GM19438 (cell line): Measurements from ENCODE around the gene LRFN2.

ENCODE experiments used
- ATAC-seq: cut with Tn5 transposase; IDR thresholded peaks from one replicate; pipeline ENCODE4 v1.9.1; 2021; ENCODE audit warnings: low read depth; ENCODE audit not compliant: unreplicated experiment

Gene LRFN2

GRCh38 chr6:40389254-40389653 is 197.9 kb downstream of the LRFN2 start:
- no peak for ATAC-seq

GRCh38 chr6:40387871-40388264 is 199.3 kb downstream of the LRFN2 start:
- no peak for ATAC-seq

GRCh38 chr6:40387127-40387870 is 199.9 kb downstream of the LRFN2 start:
- ATAC-seq = no peak

- no peak for ATAC-seq
These were observed 201.0 kb downstream of the LRFN2 start for GRCh38 chr6:40386200-40386599.

GRCh38 chr6:40383348-40384115 is 203.6 kb downstream of the LRFN2 start:
- ATAC-seq = no peak

- no peak for ATAC-seq
These were observed 206.9 kb downstream of the LRFN2 start for GRCh38 chr6:40380271-40380670.

- no peak for ATAC-seq
These were observed 207.4 kb downstream of the LRFN2 start for GRCh38 chr6:40379811-40380210.

- no peak for ATAC-seq
These were observed 208.5 kb downstream of the LRFN2 start for GRCh38 chr6:40378725-40379074.

- ATAC-seq = no peak
These were observed 209.0 kb downstream of the LRFN2 start for GRCh38 chr6:40378071-40378724.

GRCh38 chr6:40377173-40377806 is 209.9 kb downstream of the LRFN2 start:
- no peak for ATAC-seq

- no peak for ATAC-seq
These were observed 211.0 kb downstream of the LRFN2 start for GRCh38 chr6:40376113-40376650.

GRCh38 chr6:40373267-40373666 is 213.9 kb downstream of the LRFN2 start:
- ATAC-seq = no peak

- ATAC-seq = no peak
These were observed 215.5 kb downstream of the LRFN2 start for GRCh38 chr6:40371621-40372020.

- no peak for ATAC-seq
These were observed 216.1 kb downstream of the LRFN2 start for GRCh38 chr6:40371095-40371494.

- ATAC-seq = no peak
These were observed 217.3 kb downstream of the LRFN2 start for GRCh38 chr6:40369891-40370290.

GRCh38 chr6:40369042-40369441 is 218.1 kb downstream of the LRFN2 start:
- no peak for ATAC-seq

- ATAC-seq = no peak
These were observed 224.3 kb downstream of the LRFN2 start for GRCh38 chr6:40362859-40363258.

- no peak for ATAC-seq
These were observed 227.4 kb downstream of the LRFN2 start for GRCh38 chr6:40359808-40360207.

- ATAC-seq = no peak
These were observed 228.4 kb downstream of the LRFN2 start for GRCh38 chr6:40358473-40359460.
